Measurements from ENCODE around the gene OR1S1. TPM values are rescaled to one million over a fixed set of nuclear protein-coding genes. Genes with fewer than 3 reads are reported as not detected.

OR1S1 gene
- total RNA-seq, 1 donor from 2014 or later, result not detected

- peaks cover 3% of the 10 kb centered on the region for H3K27me3 Mint-ChIP-seq (ENCODE audit: unreplicated experiment)
- TF ChIP-seq CTCF (IDR thresholded peaks at IDR 0.05; ENCODE audit: unreplicated experiment), result no peak
- H3K4me1 Mint-ChIP-seq (ENCODE audit: unreplicated experiment), result no peaks in the 10 kb centered on the region
- no peak for DNase-seq (ENCODE audit: low spot score)
- H3K36me3 Mint-ChIP-seq (ENCODE audit: low read depth, unreplicated experiment), result no peaks in the 10 kb centered on the region
- H3K27ac Mint-ChIP-seq (ENCODE audit: unreplicated experiment), result no peak overlapping the region
- no peak overlapping the region for H3K4me3 Mint-ChIP-seq (ENCODE audit: unreplicated experiment)
- no peaks in the 10 kb centered on the region for H3K9me3 Mint-ChIP-seq (ENCODE audit: unreplicated experiment)
Observed at GRCh38 chr11:58178444-58178843, 34.1 kb upstream of the OR1S1 start.

GRCh38 chr11:58179648-58180047 is 32.9 kb upstream of the OR1S1 start:
- DNase-seq (ENCODE audit: low spot score), result no peak
- no peak for TF ChIP-seq CTCF (IDR thresholded peaks at IDR 0.05; ENCODE audit: unreplicated experiment)
- Mint-ChIP-seq H3K27ac (ENCODE audit: unreplicated experiment) (no peak overlapping the region), H3K36me3 (ENCODE audit: low read depth, unreplicated experiment) (no peaks in the 10 kb centered on the region), H3K4me3 (ENCODE audit: unreplicated experiment) (no peak overlapping the region), H3K27me3 (ENCODE audit: unreplicated experiment) (peaks cover 3% of the 10 kb centered on the region), H3K9me3 (ENCODE audit: unreplicated experiment) (no peaks in the 10 kb centered on the region), H3K4me1 (ENCODE audit: unreplicated experiment) (no peaks in the 10 kb centered on the region)

- H3K9me3 Mint-ChIP-seq (ENCODE audit: unreplicated experiment), result no peaks in the 10 kb centered on the region
- H3K27ac Mint-ChIP-seq (ENCODE audit: unreplicated experiment), result no peak overlapping the region
- no peaks in the 10 kb centered on the region for H3K36me3 Mint-ChIP-seq (ENCODE audit: low read depth, unreplicated experiment)
- H3K4me1 Mint-ChIP-seq (ENCODE audit: unreplicated experiment), result no peaks in the 10 kb centered on the region
- TF ChIP-seq CTCF (IDR thresholded peaks at IDR 0.05; ENCODE audit: unreplicated experiment), result no peak
- H3K4me3 Mint-ChIP-seq (ENCODE audit: unreplicated experiment), result no peak overlapping the region
- peaks cover 2% of the 10 kb centered on the region for H3K27me3 Mint-ChIP-seq (ENCODE audit: unreplicated experiment)
- no peak for DNase-seq (ENCODE audit: low spot score)
Observed at GRCh38 chr11:58186938-58187337, 25.6 kb upstream of the OR1S1 start.

GRCh38 chr11:58188770-58189169 is 23.8 kb upstream of the OR1S1 start, which contains the start of gene OR9Q2:
OR9Q2 (plus strand) TSS chr11:58189070; CDS start chr11:58190491, 1,421 bp downstream.
- Mint-ChIP-seq H3K4me3 (ENCODE audit: unreplicated experiment) (no peak within 1 kb of the TSS), H3K4me1 (ENCODE audit: unreplicated experiment) (no peaks in the 10 kb centered on the region), H3K27ac (ENCODE audit: unreplicated experiment) (no peak within 1 kb of the TSS), H3K36me3 (ENCODE audit: low read depth, unreplicated experiment) (no peaks in the 10 kb centered on the region), H3K27me3 (ENCODE audit: unreplicated experiment) (peaks cover 2% of the 10 kb centered on the region), H3K9me3 (ENCODE audit: unreplicated experiment) (no peaks in the 10 kb centered on the region)
- DNase-seq (ENCODE audit: low spot score), result no peak
- no peak for TF ChIP-seq CTCF (IDR thresholded peaks at IDR 0.05; ENCODE audit: unreplicated experiment)

- Mint-ChIP-seq H3K9me3 (ENCODE audit: unreplicated experiment) (no peaks in the 10 kb centered on the region), H3K27ac (ENCODE audit: unreplicated experiment) (no peak overlapping the region), H3K36me3 (ENCODE audit: low read depth, unreplicated experiment) (no peaks in the 10 kb centered on the region), H3K27me3 (ENCODE audit: unreplicated experiment) (peaks cover 2% of the 10 kb centered on the region), H3K4me1 (ENCODE audit: unreplicated experiment) (no peaks in the 10 kb centered on the region), H3K4me3 (ENCODE audit: unreplicated experiment) (no peak overlapping the region)
- no peak for TF ChIP-seq CTCF (IDR thresholded peaks at IDR 0.05; ENCODE audit: unreplicated experiment)
- DNase-seq (ENCODE audit: low spot score), result no peak
Observed at GRCh38 chr11:58192229-58192628, 20.3 kb upstream of the OR1S1 start.
